GM23248 (cell line): ENCODE results near the gene C3AR1.

Source experiments
- EZH2 ChIP-seq: fragments of 200-600 bp; sonication (generic); IDR thresholded peaks from 2 replicates; pipeline ENCODE4 v1.6.1; 2018; ENCODE audit warnings: antibody characterized with exemption, mild to moderate bottlenecking; ENCODE audit not compliant: insufficient read depth, poor library complexity, severe bottlenecking
- EZH2phosphoT487 ChIP-seq: fragments of 200-600 bp; sonication (generic); IDR thresholded peaks from 2 replicates; pipeline ENCODE4 v1.6.1; 2018; ENCODE audit warnings: antibody characterized with exemption, moderate library complexity, mild to moderate bottlenecking, low read depth; ENCODE audit not compliant: insufficient read depth

GRCh38 chr12:8026291-8026900 lies 39.8 kb downstream of the C3AR1 start:
- TF ChIP-seq EZH2phosphoT487 = no peak
- TF ChIP-seq EZH2 = no peak
